ENCODE measurements around the gene NCF1.
"Not testable (repeated sequence)": the region's sequence is repeated elsewhere in the genome, so short reads cannot be mapped to it uniquely, and the experiment has no call there.

The NCF1 gene

DNA sequence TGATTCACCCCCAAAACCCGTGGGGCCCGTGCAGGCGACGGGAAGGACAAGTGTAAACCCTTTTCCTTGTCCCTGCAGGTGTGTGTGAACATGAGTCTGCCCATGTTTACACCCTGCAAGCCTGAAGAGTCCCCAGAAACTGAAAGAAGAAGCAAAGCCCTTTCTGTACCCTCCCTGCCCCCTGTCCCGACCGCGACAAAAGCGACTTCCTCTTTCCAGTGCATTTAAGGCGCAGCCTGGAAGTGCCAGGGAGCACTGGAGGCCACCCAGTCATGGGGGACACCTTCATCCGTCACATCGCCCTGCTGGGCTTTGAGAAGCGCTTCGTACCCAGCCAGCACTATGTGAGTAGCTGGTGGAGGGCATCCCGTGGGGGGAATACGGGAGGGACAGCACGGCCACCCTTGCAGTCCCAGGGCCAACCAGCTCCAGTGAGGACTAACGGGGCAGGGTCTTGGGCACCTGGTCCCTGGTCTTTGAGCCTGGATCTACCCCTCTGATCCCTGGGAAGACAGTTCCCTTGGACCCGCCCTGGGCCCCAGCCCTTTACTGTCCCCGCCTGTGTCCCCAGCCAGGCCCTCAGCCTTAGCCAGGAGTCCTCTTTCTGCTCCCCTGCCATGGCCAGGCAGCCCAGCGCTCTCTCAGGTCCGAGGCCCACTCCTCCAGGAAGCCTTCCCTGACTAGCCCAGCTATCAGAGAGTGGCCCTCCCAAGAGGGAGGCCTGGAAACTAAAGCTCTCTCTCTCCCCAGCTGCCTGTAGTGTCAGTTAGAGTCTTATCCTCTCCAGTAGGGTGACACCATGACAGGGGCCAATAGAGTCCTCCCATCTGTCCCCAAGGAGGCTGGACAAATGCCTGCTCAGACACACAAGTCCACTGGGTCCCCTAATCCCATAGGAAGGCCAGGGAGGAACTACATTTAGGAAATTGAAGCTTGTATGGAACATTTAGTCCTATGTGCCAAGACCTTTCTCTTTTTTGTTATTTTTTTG lies at the start of gene NCF1:
TSS of gene NCF1 (plus strand) at position 252 of the 991 bp plus-strand sequence. CDS start at position 273, 21 bp downstream.
- not testable (repeated sequence) for DNase-seq

GRCh38 chr7:74725840-74726239 lies 48.0 kb upstream of the NCF1 start:
- no peak for DNase-seq

DNA sequence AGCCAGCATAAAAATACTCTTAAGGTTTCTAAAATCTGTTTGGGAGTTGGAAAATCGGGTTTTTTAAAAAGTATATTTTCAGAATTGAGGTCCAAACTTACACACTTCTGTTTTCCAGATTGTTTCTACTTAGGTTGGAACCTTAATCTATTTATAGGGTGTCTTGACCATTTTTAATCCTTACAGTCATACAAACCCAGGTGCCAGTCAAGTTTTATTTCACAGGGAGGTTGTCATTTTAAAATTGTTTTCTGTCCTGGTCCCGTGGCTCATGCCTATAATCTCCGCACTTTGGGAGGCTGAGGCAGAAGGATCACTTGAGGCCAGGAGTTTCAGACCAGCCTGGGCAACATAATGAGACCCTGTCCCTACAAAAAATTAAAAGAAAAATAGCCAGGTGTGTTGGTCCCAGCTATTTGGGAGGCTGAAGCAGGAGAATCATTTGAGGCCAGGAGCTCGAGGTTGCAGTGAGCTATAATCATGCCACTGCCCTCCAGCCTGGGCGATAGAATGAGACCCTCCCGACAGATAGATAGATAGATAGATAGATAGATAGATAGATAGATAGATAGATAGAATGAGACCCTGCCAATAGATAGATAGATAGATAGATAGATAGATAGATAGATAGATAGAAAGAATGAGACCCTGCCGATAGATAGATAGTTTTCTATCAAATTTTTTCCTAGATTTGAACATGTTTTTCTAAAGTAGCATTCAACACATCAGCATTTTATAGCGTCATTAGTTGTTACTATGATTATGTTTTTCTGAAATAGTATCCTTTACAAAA lies 47.3 kb upstream of the NCF1 start:
- DNase-seq = no peak

DNA sequence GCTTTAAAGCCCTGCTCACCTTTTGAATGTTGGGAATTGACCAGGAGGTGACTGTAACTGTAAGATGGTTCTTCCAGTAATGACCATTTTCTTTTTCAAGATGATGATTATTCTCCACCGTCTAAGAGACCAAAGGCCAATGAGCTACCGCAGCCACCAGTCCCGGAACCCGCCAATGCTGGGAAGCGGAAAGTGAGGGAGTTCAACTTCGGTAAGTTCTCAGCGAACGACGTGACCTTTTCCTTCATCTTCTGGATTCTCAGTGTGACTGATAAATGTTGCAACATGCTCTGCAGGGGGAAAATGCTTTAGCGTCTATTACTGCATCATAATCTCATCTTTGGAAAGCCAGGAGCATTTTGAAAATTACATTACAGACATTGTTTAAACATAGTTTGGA lies 45.1 kb upstream of the NCF1 start:
- not testable (repeated sequence) for DNase-seq

- not testable (repeated sequence) for DNase-seq
These were observed 43.6 kb upstream of the NCF1 start for GRCh38 chr7:74730186-74730585.

DNA sequence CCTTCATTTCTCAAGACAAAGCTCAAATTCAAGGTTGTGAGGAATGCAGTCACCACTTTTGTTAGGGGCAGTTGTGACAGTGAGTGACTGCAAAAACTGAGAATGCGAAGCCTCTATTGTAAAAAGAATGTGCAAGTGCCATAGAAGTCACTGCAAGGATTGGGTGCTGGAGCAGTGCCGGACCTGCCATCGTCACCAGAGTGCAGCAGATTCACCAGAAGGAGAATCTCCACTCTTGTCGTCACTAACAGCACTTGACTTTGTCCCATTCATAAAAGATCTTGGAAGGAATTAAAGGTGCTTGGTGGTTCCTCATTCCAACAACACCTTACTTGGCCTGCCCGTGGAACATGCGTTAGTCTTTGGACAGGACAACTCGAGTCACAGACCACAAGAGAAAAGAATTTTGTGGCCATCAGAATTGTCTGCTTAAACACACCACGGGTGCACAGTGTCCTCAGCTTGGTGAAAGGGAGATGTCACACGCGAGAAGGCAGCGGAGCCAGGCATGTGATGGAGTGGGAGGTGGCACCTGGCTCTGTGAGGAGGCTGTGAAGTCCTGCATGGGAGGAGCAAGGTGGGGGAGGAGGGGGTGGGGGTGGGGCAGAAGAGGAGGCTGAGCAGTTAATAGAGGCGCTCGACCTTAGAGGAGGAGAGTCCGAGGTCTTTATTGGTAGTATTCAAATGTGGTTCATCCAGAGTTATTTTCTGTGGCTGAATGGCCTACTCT lies 33.7 kb upstream of the NCF1 start:
- not testable (repeated sequence) for DNase-seq

- not testable (repeated sequence) for DNase-seq
These were observed 29.8 kb upstream of the NCF1 start for GRCh38 chr7:74743936-74744557.

- not testable (repeated sequence) for DNase-seq
These were observed 19.8 kb upstream of the NCF1 start for GRCh38 chr7:74753921-74754482.

GRCh38 chr7:74756673-74757072 lies 17.1 kb upstream of the NCF1 start:
- DNase-seq = not testable (repeated sequence)

- DNase-seq = not testable (repeated sequence)
These were observed 15.5 kb upstream of the NCF1 start for GRCh38 chr7:74758268-74758667.

DNA sequence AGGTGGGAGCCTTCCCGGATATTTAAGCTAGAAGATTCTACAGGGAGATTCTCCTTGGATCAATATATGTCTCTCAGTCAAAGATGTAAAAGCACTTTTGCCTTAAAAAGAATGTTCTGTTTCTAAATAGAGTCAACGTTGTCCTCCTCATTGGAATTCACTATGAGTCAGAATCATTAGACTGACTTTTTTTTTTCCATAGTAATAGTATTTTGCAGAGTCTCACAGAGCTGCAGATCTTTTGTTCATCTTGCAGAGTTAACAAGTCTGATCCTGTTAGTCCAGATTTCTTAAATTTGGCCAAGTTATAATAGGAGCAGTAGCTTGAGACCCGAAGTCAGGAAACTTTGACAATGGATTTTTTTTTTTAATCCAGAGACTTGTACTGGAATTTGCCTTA lies 14.8 kb upstream of the NCF1 start:
- DNase-seq = not testable (repeated sequence)

GRCh38 chr7:74765205-74765918 lies 8.4 kb upstream of the NCF1 start:
- not testable (repeated sequence) for DNase-seq

DNA sequence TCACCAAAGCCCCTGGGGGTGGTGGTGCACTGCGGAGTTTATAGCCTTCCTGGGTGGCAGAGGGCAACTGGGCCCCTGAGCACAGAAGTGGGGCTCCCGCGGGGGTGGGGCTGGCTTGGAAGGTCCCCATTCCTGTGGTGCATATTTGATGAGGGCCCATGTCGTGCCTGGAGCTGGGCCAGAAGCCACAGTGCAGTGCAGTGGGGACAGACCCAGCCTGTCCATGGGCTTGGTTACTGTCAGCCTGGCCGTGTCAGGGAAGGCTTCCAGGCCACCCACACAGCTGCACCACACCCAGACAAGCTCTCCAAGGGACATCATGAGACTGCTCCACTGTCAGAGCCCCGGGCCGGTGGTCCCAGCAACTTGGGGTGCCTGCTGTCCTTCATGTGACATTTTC lies 7.3 kb upstream of the NCF1 start:
- not testable (repeated sequence) for DNase-seq

DNA sequence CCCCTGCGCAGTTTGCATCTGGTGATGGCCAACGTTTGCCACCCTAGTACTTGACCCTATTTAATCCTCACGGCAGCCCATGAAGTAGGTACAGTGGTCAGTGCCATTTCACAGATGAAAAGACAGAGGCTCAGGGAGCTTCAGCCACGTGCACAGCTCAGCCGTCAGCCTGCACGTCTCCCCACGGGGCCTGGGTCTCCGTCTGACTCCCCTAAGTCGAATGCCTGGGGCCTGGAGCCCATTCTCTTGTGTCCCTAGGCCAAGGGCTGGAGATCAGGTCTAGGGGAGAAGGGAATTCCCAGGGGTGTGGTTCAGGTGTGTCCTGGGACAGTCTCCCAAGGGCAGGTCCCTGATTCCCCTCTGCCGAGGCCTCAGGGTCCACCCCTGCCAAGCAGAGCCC lies 6.8 kb upstream of the NCF1 start:
- not testable (repeated sequence) for DNase-seq

DNA sequence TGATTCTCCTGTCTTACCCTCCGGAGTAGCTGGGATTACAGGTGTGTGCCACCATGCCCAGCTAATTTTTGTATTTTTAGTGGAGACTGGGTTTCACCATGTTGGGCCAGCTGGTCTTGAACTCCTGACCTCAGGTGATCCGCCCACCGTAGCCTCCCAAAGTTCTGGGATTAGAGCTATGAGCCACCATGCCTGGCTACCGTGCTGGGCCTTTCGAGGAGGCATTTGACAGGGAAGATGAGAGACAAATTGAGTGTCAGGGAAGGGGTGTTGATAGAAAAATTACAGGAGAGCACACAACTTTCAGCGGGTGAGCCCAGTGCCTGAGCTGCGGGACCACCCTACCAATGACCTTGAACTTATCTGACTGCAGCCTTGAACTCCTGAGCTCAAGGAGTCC lies 3.7 kb upstream of the NCF1 start:
- not testable (repeated sequence) for DNase-seq

DNA sequence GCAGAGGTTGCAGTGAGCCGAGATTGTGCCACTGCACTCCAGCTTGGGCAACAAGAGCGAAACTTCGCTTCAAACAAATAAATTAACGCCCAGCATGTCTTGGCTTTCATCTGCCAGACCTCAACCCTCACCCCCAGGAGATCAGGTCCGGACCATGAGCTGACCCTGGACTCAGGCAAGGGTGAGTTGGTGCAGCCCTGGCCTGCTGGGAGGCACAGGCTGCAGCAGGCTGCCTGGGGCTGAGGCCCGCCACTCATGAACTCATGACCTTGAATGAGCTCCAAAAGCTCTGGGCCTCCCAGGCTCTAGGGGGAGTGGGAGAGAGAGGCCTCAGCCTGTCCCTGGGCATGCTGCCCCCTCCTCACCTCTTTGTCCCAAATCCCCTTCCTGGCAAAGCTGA lies 1.7 kb upstream of the NCF1 start:
- not testable (repeated sequence) for DNase-seq

GRCh38 chr7:74775111-74775510 lies 1.3 kb downstream of the NCF1 start:
- not testable (repeated sequence) for DNase-seq

- not testable (repeated sequence) for DNase-seq
These were observed 5.2 kb downstream of the NCF1 start for GRCh38 chr7:74779053-74779452.

- not testable (repeated sequence) for DNase-seq
These were observed 7.9 kb downstream of the NCF1 start for GRCh38 chr7:74781746-74782145.

GRCh38 chr7:74783595-74783994 lies 9.8 kb downstream of the NCF1 start:
- not testable (repeated sequence) for DNase-seq
